Tibial artery (tissue), 4 donors: ENCODE results near the gene MIX23.

ENCODE experiments used
- DNase-seq, 2 donors: peaks; one replicate each; pipeline ENCODE4 v3.0.0-alpha.2; 2019
- H3K27ac ChIP-seq, 2 donors: fragments of 200-600 bp; sonication (generic) in 1 of 2; 1 replicate in 1 of 2; 2 replicates in 1 of 2; pipeline ENCODE4 v1.5.1; 2018 to 2019; ENCODE audit warnings: mild to moderate bottlenecking in 1 of 2
- H3K27me3 ChIP-seq, 2 donors: fragments of 200-600 bp; sonication (generic) in 1 of 2; one replicate each; pipeline versions ENCODE4 v1.5.1 to v1.6.0; 2016 to 2019
- H3K36me3 ChIP-seq, 3 donors: fragments of 200-600 bp; sonication (generic) in 2 of 3; one replicate each; pipeline ENCODE4 v1.5.1; 2016 to 2019; ENCODE audit warnings: mild to moderate bottlenecking in 2 of 3
- H3K4me1 ChIP-seq, 4 donors: fragments of 200-600 bp; sonication (generic) in 2 of 4; 1 replicate in 3 of 4; 2 replicates in 1 of 4; pipeline ENCODE4 v1.5.1; 2016 to 2019
- H3K4me3 ChIP-seq, 2 donors: fragments of 200-600 bp; sonication (generic) in 1 of 2; 1 replicate in 1 of 2; 2 replicates in 1 of 2; pipeline ENCODE4 v1.5.1; 2018 to 2019; ENCODE audit warnings: mild to moderate bottlenecking in 2 of 2
- H3K9me3 ChIP-seq, 3 donors: fragments of 200-600 bp; sonication (generic) in 1 of 3; one replicate each; pipeline ENCODE4 v1.5.1; 2016 to 2019
- intact Hi-C: fragments of 100-400 bp; cut with DNase I; formaldehyde crosslinking; loops from one replicate; pipeline ENCODE4 v1.15.0; 2023; ENCODE audit warnings: low total_unique reads
- TF ChIP-seq, protein P1 (sequence below), 2 experiments: fragments of 200-600 bp in 1 of 2; fragments of 450-650 bp in 1 of 2; IDR thresholded peaks; one replicate each; pipeline ENCODE4 v1.5.1; 2017 to 2019; ENCODE audit warnings: antibody characterized with exemption in 2 of 2, mild to moderate bottlenecking in 1 of 2, moderate library complexity in 1 of 2

The MIX23 gene

DNA sequence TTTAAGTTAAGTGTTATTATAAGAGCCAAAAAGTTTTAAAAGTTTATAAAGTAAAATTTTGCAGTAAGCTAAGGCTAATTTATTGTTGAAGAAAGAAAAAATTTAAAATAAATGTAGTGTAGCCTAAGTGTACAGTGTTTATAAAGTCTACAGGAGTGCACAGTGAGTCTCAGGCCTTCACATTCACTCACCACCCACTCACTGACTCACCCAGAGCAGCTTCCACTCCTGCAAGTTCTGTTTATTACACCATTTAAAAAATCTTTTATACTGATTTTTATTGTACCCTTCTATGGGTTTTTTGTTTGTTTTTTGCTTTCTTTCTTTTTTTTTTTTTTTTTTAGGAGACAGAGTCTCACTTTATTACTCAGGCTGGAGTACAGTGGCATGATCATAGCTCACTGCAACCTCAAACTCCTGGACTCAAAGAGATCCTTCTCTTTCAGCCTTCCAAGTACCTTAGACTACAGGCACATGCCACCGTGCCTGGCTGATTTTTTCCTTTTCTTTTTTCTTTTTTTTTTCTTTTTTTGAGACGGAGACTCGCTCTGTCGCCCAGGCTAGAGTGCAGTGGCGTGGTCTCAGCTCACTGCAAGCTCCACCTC lies 32.1 kb downstream of the MIX23 start:
- Histone ChIP-seq H3K9me3 (no peaks in the 10 kb centered on the region), H3K36me3 (no peaks in the 10 kb centered on the region), H3K4me3 (no peak overlapping the region), H3K27ac (no peak overlapping the region), H3K4me1 (no peaks in the 10 kb centered on the region), H3K27me3 (no peaks in the 10 kb centered on the region)
- DNase-seq: no peak
- intact Hi-C loops: no loop called here
- TF ChIP-seq, protein P1, sequence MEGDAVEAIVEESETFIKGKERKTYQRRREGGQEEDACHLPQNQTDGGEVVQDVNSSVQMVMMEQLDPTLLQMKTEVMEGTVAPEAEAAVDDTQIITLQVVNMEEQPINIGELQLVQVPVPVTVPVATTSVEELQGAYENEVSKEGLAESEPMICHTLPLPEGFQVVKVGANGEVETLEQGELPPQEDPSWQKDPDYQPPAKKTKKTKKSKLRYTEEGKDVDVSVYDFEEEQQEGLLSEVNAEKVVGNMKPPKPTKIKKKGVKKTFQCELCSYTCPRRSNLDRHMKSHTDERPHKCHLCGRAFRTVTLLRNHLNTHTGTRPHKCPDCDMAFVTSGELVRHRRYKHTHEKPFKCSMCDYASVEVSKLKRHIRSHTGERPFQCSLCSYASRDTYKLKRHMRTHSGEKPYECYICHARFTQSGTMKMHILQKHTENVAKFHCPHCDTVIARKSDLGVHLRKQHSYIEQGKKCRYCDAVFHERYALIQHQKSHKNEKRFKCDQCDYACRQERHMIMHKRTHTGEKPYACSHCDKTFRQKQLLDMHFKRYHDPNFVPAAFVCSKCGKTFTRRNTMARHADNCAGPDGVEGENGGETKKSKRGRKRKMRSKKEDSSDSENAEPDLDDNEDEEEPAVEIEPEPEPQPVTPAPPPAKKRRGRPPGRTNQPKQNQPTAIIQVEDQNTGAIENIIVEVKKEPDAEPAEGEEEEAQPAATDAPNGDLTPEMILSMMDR (IDR thresholded peaks at IDR 0.05): no peak

GRCh38 chr3:122349171-122349570 lies 33.9 kb downstream of the MIX23 start:
- intact Hi-C loops: no loop called here

GRCh38 chr3:122343654-122344053 lies 39.4 kb downstream of the MIX23 start:
- Histone ChIP-seq H3K27ac (no peak overlapping the region), H3K4me3 (no peak overlapping the region), H3K27me3 (no peaks in the 10 kb centered on the region), H3K4me1 (no peaks in the 10 kb centered on the region), H3K9me3 (no peaks in the 10 kb centered on the region), H3K36me3 (no peaks in the 10 kb centered on the region)
- TF ChIP-seq, protein P1 (IDR thresholded peaks at IDR 0.05): no peak
- DNase-seq: no peak
- intact Hi-C loops: no loop called here

More at GRCh38 chr3:122349171-122349570, 33.9 kb downstream of the MIX23 start:
- TF ChIP-seq, protein P1 (IDR thresholded peaks at IDR 0.05): no peak
- Histone ChIP-seq H3K4me1 (no peaks in the 10 kb centered on the region), H3K9me3 (no peaks in the 10 kb centered on the region), H3K36me3 (no peaks in the 10 kb centered on the region), H3K4me3 (no peak overlapping the region), H3K27ac (no peak overlapping the region), H3K27me3 (no peaks in the 10 kb centered on the region)
- no peak for DNase-seq

GRCh38 chr3:122342803-122343202 lies 40.2 kb downstream of the MIX23 start:
- Histone ChIP-seq H3K4me1 (no peaks in the 10 kb centered on the region), H3K4me3 (no peak overlapping the region), H3K27ac (no peak overlapping the region), H3K27me3 (no peaks in the 10 kb centered on the region), H3K9me3 (no peaks in the 10 kb centered on the region), H3K36me3 (no peaks in the 10 kb centered on the region)
- TF ChIP-seq, protein P1 (IDR thresholded peaks at IDR 0.05): no peak
- no peak for DNase-seq
- intact Hi-C loops: no loop called here

DNA sequence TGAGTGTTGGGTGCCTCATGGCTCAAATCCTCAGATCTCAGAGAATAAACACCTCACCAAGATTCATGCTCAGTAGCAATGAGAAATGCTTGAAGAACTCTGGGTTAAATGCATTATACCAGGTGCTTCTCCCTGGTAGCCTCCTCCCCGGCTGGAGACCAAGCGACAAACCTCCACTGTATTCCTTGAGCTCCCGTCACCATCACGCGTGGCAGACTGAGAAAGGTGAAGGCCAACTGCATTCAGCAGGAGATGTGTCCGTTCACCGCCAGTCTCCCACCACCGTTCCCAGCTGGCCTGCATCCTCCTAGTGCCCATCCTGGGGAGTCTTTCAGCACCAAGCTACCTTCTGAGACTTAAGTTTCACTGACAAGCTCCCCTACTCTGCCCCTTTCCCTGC lies 50.5 kb downstream of the MIX23 start:
- Histone ChIP-seq H3K4me3 (no peak overlapping the region), H3K27me3 (no peaks in the 10 kb centered on the region), H3K27ac (no peak overlapping the region), H3K36me3 (no peaks in the 10 kb centered on the region), H3K9me3 (no peaks in the 10 kb centered on the region), H3K4me1 (no peaks in the 10 kb centered on the region)
- TF ChIP-seq, protein P1 (IDR thresholded peaks at IDR 0.05): no peak
- DNase-seq: no peak
- intact Hi-C loops: no loop called here

DNA sequence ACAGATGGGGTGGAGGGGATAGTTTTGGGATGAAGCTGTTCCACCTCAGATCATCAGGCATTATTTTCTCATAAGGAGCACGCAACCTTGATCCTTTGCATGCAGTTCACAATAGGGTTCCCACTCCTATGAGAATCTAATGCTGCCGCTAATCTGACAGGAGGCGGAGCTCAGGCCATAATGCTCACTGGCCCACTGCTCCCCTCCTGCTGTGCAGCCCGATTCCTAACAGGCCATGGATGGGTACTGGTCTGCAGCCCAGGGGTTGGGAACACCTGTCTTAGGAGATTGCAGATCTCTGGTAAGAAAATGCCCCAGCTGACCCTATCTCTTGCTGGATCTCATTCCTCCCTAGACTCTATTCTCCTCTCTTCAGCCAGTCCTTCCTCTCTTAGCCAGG lies 51.1 kb downstream of the MIX23 start:
- Histone ChIP-seq H3K4me3 (no peak overlapping the region), H3K4me1 (no peaks in the 10 kb centered on the region), H3K36me3 (no peaks in the 10 kb centered on the region), H3K27ac (no peak overlapping the region), H3K27me3 (no peaks in the 10 kb centered on the region), H3K9me3 (no peaks in the 10 kb centered on the region)
- TF ChIP-seq, protein P1 (IDR thresholded peaks at IDR 0.05): no peak
- no peak for DNase-seq
- intact Hi-C loops: no loop called here
